H9 (cell line): ENCODE results near the gene IL1RAPL1. TPM values are rescaled to one million over a fixed set of nuclear protein-coding genes. Genes with fewer than 3 reads are reported as not detected.

ENCODE experiments used
- DNase-seq: peaks from one replicate; pipeline ENCODE4 v3.0.0-alpha.2; 2017
- H2AFZ ChIP-seq: one replicate; pipeline ENCODE4 v1.6.1; 2013; ENCODE audit warnings: mild to moderate bottlenecking, low read length, control low read depth, moderate library complexity
- H2AK5ac ChIP-seq: 2 replicates; pipeline ENCODE4 v1.6.1; 2013; ENCODE audit warnings: low read length, control low read depth, mixed read lengths; ENCODE audit not compliant: insufficient read length
- H2BK120ac ChIP-seq: one replicate; pipeline ENCODE4 v1.6.1; 2013; ENCODE audit warnings: low read depth, mild to moderate bottlenecking, low read length, control low read depth, inconsistent platforms; ENCODE audit not compliant: poor library complexity, severe bottlenecking
- H2BK12ac ChIP-seq: 2 replicates; pipeline ENCODE4 v1.6.1; 2013; ENCODE audit warnings: low read length, control low read depth, mixed read lengths, low read depth; ENCODE audit not compliant: insufficient read length
- H2BK15ac ChIP-seq: 2 replicates; pipeline ENCODE4 v1.6.1; 2013; ENCODE audit warnings: low read depth, low read length, control low read depth
- H2BK20ac ChIP-seq: one replicate; pipeline ENCODE4 v1.6.1; 2013; ENCODE audit warnings: low read depth, mild to moderate bottlenecking, low read length, control low read depth, inconsistent platforms; ENCODE audit not compliant: poor library complexity, severe bottlenecking
- H2BK5ac ChIP-seq: 2 replicates; pipeline ENCODE4 v1.6.1; 2013; ENCODE audit warnings: low read length, control low read depth, mixed read lengths; ENCODE audit not compliant: insufficient read length
- H3K14ac ChIP-seq: 2 replicates; pipeline ENCODE4 v1.6.1; 2013; ENCODE audit warnings: low read length, control low read depth; ENCODE audit not compliant: insufficient read depth
- H3K18ac ChIP-seq: 2 replicates; pipeline ENCODE4 v1.6.1; 2013; ENCODE audit warnings: low read depth, mild to moderate bottlenecking, mixed read lengths, low read length, control low read depth; ENCODE audit not compliant: insufficient read length
- H3K23ac ChIP-seq: 2 replicates; pipeline ENCODE4 v1.6.1; 2013; ENCODE audit warnings: low read length, control low read depth, mixed read lengths, low read depth; ENCODE audit not compliant: insufficient read length
- H3K23me2 ChIP-seq: 2 replicates; pipeline ENCODE4 v1.6.1; 2013; ENCODE audit warnings: low read depth, mild to moderate bottlenecking, mixed read lengths, low read length, control low read depth; ENCODE audit not compliant: insufficient read length, poor library complexity, severe bottlenecking
- H3K27ac ChIP-seq: 2 replicates; pipeline ENCODE4 v1.5.1; 2013; ENCODE audit warnings: low read length, control low read depth, mixed read lengths, low read depth; ENCODE audit not compliant: insufficient read length
- H3K27me3 ChIP-seq: 2 replicates; pipeline ENCODE4 v1.6.1; 2013; ENCODE audit warnings: low read length, control low read depth, inconsistent platforms; ENCODE audit not compliant: insufficient read depth
- H3K4ac ChIP-seq: 2 replicates; pipeline ENCODE4 v1.6.1; 2013; ENCODE audit warnings: low read depth, mild to moderate bottlenecking, control low read depth, inconsistent platforms, low read length, moderate library complexity
- H3K4me1 ChIP-seq: 2 replicates; pipeline ENCODE4 v1.6.1; 2013; ENCODE audit warnings: low read length, control low read depth, inconsistent platforms; ENCODE audit not compliant: insufficient read depth
- H3K4me2 ChIP-seq: 2 replicates; pipeline ENCODE4 v1.6.1; 2013; ENCODE audit warnings: low read length, control low read depth, mixed read lengths; ENCODE audit not compliant: insufficient read length, insufficient read depth
- H3K56ac ChIP-seq: 2 replicates; pipeline ENCODE4 v1.6.1; 2013; ENCODE audit warnings: low read depth, mild to moderate bottlenecking, mixed read lengths, low read length, control low read depth; ENCODE audit not compliant: insufficient read length
- H3K79me1 ChIP-seq: 2 replicates; pipeline ENCODE4 v1.6.1; 2013; ENCODE audit warnings: low read depth, mild to moderate bottlenecking, moderate library complexity, low read length, control low read depth, inconsistent platforms; ENCODE audit not compliant: insufficient read depth, poor library complexity, severe bottlenecking
- H3K79me2 ChIP-seq: 2 replicates; pipeline ENCODE4 v1.6.1; 2013; ENCODE audit warnings: low read length, control low read depth, inconsistent platforms; ENCODE audit not compliant: insufficient read depth
- H3K9ac ChIP-seq: 2 replicates; pipeline ENCODE4 v1.6.1; 2013; ENCODE audit warnings: low read length, control low read depth, mixed read lengths; ENCODE audit not compliant: insufficient read length; ENCODE audit errors: extremely low read depth
- H3K9me3 ChIP-seq: one replicate; pipeline ENCODE4 v1.6.1; 2013; ENCODE audit warnings: low read depth, low read length, inconsistent platforms; ENCODE audit not compliant: control insufficient read depth
- H3T11ph ChIP-seq: one replicate; pipeline ENCODE4 v1.6.1; 2013; ENCODE audit warnings: mild to moderate bottlenecking, low read length, control low read depth, inconsistent platforms
- H4K20me1 ChIP-seq: one replicate; pipeline ENCODE4 v1.6.1; 2013; ENCODE audit not compliant: control insufficient read depth, insufficient read length, insufficient read depth
- H4K5ac ChIP-seq: 2 replicates; pipeline ENCODE4 v1.6.1; 2013; ENCODE audit warnings: low read depth, mild to moderate bottlenecking, mixed read lengths, low read length, control low read depth; ENCODE audit not compliant: insufficient read length
- H4K8ac ChIP-seq: replicated peaks from 2 replicates; pipeline ENCODE4 v1.6.1; 2013; ENCODE audit warnings: low read length, control low read depth, mixed read lengths, low read depth; ENCODE audit not compliant: insufficient read length
- H4K91ac ChIP-seq: 2 replicates; pipeline ENCODE4 v1.6.1; 2013; ENCODE audit warnings: low read depth, mild to moderate bottlenecking, moderate library complexity, mixed read lengths, low read length, control low read depth; ENCODE audit not compliant: insufficient read length
- H3K27ac Mint-ChIP-seq, 3 experiments: 2 replicates in 2 of 3; 3 replicates in 1 of 3; pipeline ENCODE4 v1.8.0; 2020 to 2021; ENCODE audit warnings: mixed read lengths in 3 of 3, mild to moderate bottlenecking in 1 of 3, moderate library complexity in 1 of 3
- H3K27me3 Mint-ChIP-seq: 2 replicates; pipeline ENCODE4 v1.8.0; 2021; ENCODE audit warnings: low read depth, mild to moderate bottlenecking, moderate library complexity, mixed read lengths
- H3K36me3 Mint-ChIP-seq, 3 experiments: 2 replicates in 2 of 3; 3 replicates in 1 of 3; pipeline ENCODE4 v1.8.0; 2020 to 2021; ENCODE audit warnings: low read depth in 3 of 3, mixed read lengths in 3 of 3; ENCODE audit not compliant: insufficient read depth in 1 of 3
- H3K4me1 Mint-ChIP-seq, 2 experiments: 2 replicates each; pipeline ENCODE4 v1.8.0; 2020; ENCODE audit warnings: mixed read lengths in 2 of 2
- H3K4me3 Mint-ChIP-seq, 2 experiments: 2 replicates in 1 of 2; 3 replicates in 1 of 2; pipeline ENCODE4 v1.8.0; 2020 to 2021; ENCODE audit warnings: mild to moderate bottlenecking in 2 of 2, mixed read lengths in 2 of 2, moderate library complexity in 1 of 2
- H3K9me3 Mint-ChIP-seq, 2 experiments: 2 replicates in 1 of 2; 3 replicates in 1 of 2; pipeline ENCODE4 v1.8.0; 2020; ENCODE audit warnings: mild to moderate bottlenecking in 2 of 2, mixed read lengths in 2 of 2, moderate library complexity in 1 of 2
- CTCF ChIP-seq: fragments of 200-600 bp; sonication (generic); conservative IDR thresholded peaks from 3 replicates; pipeline ENCODE4 v1.8.0; 2021; ENCODE audit warnings: antibody characterized with exemption, mild to moderate bottlenecking
- WGBS: extraction: QIAGEN DNeasy Blood & Tissue Kit; methylation state at CpG from one replicate; pipeline ENCODE4 v1.1.7; 2013; ENCODE audit warnings: missing lambda C conversion rate, low lambda C conversion rate, mixed read lengths; ENCODE audit not compliant: insufficient read length; ENCODE audit errors: extremely low coverage; 5-methylcytosine and 5-hydroxymethylcytosine counted together
- total RNA-seq: library from RNA; stranded (reverse); gene quantifications from 2 replicates; pipeline ENCODE4 v1.2.1, GENCODE V29; 2021

Gene IL1RAPL1
- total RNA-seq, 1 experiment from 2014 or later = 0.31 TPM

- H3K23me2 ChIP-seq = no peaks in the 10 kb centered on the region
- H3K4me3 Mint-ChIP-seq = no peak overlapping the region
- WGBS = no CpG with 5 or more reads among the region's 3 CpGs
- no peak overlapping the region for H4K91ac ChIP-seq
- no peak overlapping the region for H2AK5ac ChIP-seq
- H3K18ac ChIP-seq = no peak overlapping the region
- H3K56ac ChIP-seq = no peak overlapping the region
- DNase-seq = no peak
- H3K79me2 ChIP-seq = no peaks in the 10 kb centered on the region
- H2BK12ac ChIP-seq = no peak overlapping the region
- no peak overlapping the region for H3K27ac ChIP-seq
- no peak overlapping the region for H3K23ac ChIP-seq
- H2BK15ac ChIP-seq = no peak overlapping the region
- H3K27ac Mint-ChIP-seq = no peak overlapping the region
- H3K9ac ChIP-seq = no peak overlapping the region
- no peak overlapping the region for H2AFZ ChIP-seq
- H4K8ac ChIP-seq = no peak overlapping the region
- H2BK120ac ChIP-seq = no peak overlapping the region
- peaks cover 0 to 26% of the 10 kb centered on the region in 2 experiments; a peak in 3 of 5 replicates for H3K9me3 Mint-ChIP-seq
- H3K79me1 ChIP-seq = no peaks in the 10 kb centered on the region
- H4K20me1 ChIP-seq = no peaks in the 10 kb centered on the region
- no peaks in the 10 kb centered on the region for H3K36me3 Mint-ChIP-seq
- H4K5ac ChIP-seq = no peak overlapping the region
- no peak overlapping the region for H3K4ac ChIP-seq
- no peaks in the 10 kb centered on the region for H3K27me3 ChIP-seq
- TF ChIP-seq CTCF = no peak
- H2BK20ac ChIP-seq = no peak overlapping the region
- no peaks in the 10 kb centered on the region; the same call in 1 of the 2 replicates for H3K27me3 Mint-ChIP-seq
- no peaks in the 10 kb centered on the region; the same call in 1 of the 2 replicates for H3K4me1 ChIP-seq
- H3T11ph ChIP-seq = no peak overlapping the region
- no peak overlapping the region for H3K4me2 ChIP-seq
- peaks cover 4% of the 10 kb centered on the region in 2 experiments; a peak in 1 of 4 replicates for H3K4me1 Mint-ChIP-seq
- no peak overlapping the region for H2BK5ac ChIP-seq
- H3K9me3 ChIP-seq = no peaks in the 10 kb centered on the region
- H3K14ac ChIP-seq = no peak overlapping the region
Measured at GRCh38 chrX:29082558-29082957, 495.3 kb downstream of the IL1RAPL1 start.
